Common myeloid progenitor, CD34-positive (primary cell): ENCODE measurements around the gene IRF5.

Experiments used
- CTCF ChIA-PET: fragments of 350-600 bp; sonication (Branson Sonifier 250); formaldehyde crosslinking; loops from one replicate; lab custom pipeline; 2021; ENCODE audit warnings: antibody characterized with exemption; lab: Charles Lee
- POLR2A ChIA-PET: fragments of 350-600 bp; sonication (Branson Sonifier 250); formaldehyde crosslinking; loops from one replicate; lab custom pipeline; 2021; ENCODE audit warnings: antibody characterized with exemption; lab: Charles Lee
- DNase-seq, 3 donors: peaks; one replicate each; pipeline versions ENCODE4 v3.0.0 to v3.0.0-alpha.2; 2013
- H3K27ac ChIP-seq, 2 experiments: 1 replicate in 1 of 2; 2 replicates in 1 of 2; pipeline ENCODE4 v1.7.0; 2013; ENCODE audit warnings: inconsistent platforms in 2 of 2, low read length in 2 of 2, mild to moderate bottlenecking in 2 of 2, low read depth in 1 of 2, moderate library complexity in 1 of 2; ENCODE audit not compliant: severe bottlenecking in 2 of 2, insufficient read depth in 1 of 2, poor library complexity in 1 of 2
- H3K27me3 ChIP-seq, 5 experiments: replicated peaks in 2 of 5; 1 replicate in 3 of 5; 2 replicates in 2 of 5; pipeline versions ENCODE4 v1.6.1 to v1.7.0; 2013; ENCODE audit warnings: low read length in 4 of 5, mild to moderate bottlenecking in 2 of 5, moderate library complexity in 2 of 5, inconsistent platforms in 1 of 5; ENCODE audit not compliant: insufficient read depth in 5 of 5, control insufficient read depth in 4 of 5
- H3K36me3 ChIP-seq, 4 experiments: 1 replicate in 2 of 4; 2 replicates in 2 of 4; pipeline versions ENCODE4 v1.6.1 to v1.7.0; 2013; ENCODE audit warnings: low read length in 3 of 4, control low read depth in 1 of 4, mild to moderate bottlenecking in 1 of 4; ENCODE audit not compliant: control insufficient read depth in 4 of 4, insufficient read depth in 4 of 4
- H3K4me1 ChIP-seq, 4 experiments: 1 replicate in 3 of 4; 2 replicates in 1 of 4; pipeline versions ENCODE4 v1.6.1 to v1.7.1; 2013; ENCODE audit warnings: low read length in 3 of 4, mild to moderate bottlenecking in 3 of 4, control low read depth in 1 of 4, inconsistent platforms in 1 of 4, moderate library complexity in 1 of 4; ENCODE audit not compliant: control insufficient read depth in 4 of 4, insufficient read depth in 4 of 4; ENCODE audit errors: control extremely low read depth in 1 of 4
- H3K4me3 ChIP-seq, 7 experiments: 1 replicate in 4 of 7; 2 replicates in 3 of 7; pipeline versions ENCODE4 v1.5.1 to v1.7.0; 2013; ENCODE audit warnings: mild to moderate bottlenecking in 7 of 7, low read length in 6 of 7, moderate library complexity in 6 of 7, inconsistent platforms in 2 of 7, low read depth in 2 of 7, control low read depth in 1 of 7; ENCODE audit not compliant: insufficient read depth in 4 of 7, control insufficient read depth in 1 of 7; ENCODE audit errors: extremely low read depth in 1 of 7
- H3K9me3 ChIP-seq, 5 experiments: 1 replicate in 4 of 5; 2 replicates in 1 of 5; pipeline versions ENCODE4 v1.6.1 to v1.7.1; 2013; ENCODE audit warnings: low read length in 4 of 5, mild to moderate bottlenecking in 2 of 5, inconsistent platforms in 1 of 5, low read depth in 1 of 5, moderate library complexity in 1 of 5; ENCODE audit not compliant: control insufficient read depth in 4 of 5, insufficient read depth in 2 of 5; ENCODE audit errors: control extremely low read depth in 1 of 5
- WGBS: methylation state at CpG from one replicate; pipeline ENCODE4 v1.1.5; 2013; ENCODE audit not compliant: insufficient coverage; 5-methylcytosine and 5-hydroxymethylcytosine counted together

The IRF5 gene

DNA sequence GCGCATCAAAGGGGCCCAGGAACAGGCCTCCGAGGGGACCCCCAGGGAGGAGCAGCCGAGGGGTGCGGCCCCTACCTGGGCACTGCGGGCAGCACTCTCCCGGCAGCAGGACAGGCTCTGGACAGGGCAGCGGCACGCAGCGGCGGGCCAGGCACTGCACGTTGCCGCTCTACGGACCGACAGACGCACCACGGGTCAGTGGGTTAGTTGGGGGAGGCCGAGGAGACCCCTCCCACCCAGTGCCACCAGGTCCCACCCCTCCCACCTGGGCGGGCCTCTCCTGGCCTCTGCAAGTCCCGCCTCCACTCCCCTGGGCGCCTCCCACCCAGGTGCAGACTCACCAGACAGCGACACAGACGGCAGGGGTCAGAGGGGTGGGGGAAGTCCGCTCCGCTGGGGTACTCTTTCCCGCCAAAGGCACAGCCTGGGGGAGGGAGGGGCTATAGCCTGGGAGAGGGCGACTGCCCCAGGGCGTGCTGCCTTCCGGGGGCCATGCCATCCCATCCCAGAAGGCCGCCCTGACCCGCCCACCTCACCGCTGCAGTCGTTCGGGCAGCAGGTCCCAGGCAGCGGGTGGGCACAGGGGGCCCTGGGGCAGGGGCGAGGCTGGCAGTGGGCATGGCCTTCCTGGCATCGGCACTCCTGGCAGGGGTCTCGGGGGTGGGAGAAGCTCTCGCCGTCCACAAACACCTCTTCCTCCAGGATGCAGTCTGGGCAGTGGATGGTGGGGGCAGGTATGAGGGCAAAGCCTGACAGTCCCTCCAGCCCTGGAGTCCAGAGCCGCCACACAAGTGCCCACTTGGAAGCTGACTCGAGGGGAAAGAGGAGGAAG, 46.4 kb upstream of the IRF5 start:
- ChIA-PET POLR2A (no interaction called here), CTCF (no interaction called here)
- H3K27ac ChIP-seq = no peak overlapping the region
- H3K9me3 ChIP-seq = no peaks in the 10 kb centered on the region
- peaks cover 0 to 36% (median 10%) of the 10 kb centered on the region in 5 experiments for H3K27me3 ChIP-seq
- no peaks in the 10 kb centered on the region for H3K36me3 ChIP-seq
- peaks cover 0 to 12% (median 10%) of the 10 kb centered on the region in 4 experiments for H3K4me1 ChIP-seq
- DNase-seq = peak in 2 of 3 donors; percentile 44 to 45
- H3K4me3 ChIP-seq = peak overlapping the region in 5 of 7 experiments; percentile 9 to 64 (median 19)
- 54% methylated on average over 25 of the region's 41 CpGs for WGBS

DNA sequence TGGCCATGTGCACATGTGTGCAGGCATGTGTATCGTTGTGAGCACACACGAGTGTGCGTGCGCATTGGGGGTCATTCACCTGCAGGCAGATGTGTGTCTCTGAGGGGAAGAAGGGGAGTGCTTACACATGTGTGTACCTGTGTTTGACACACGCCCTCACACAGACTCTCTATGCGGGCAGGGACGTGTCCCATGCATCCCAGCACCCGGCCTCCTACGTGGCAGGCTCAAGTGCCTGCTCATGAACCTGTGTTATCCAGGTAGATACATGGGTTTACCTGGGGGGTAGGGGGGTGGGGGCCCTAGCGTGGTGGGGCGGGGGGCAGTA, 45.8 kb upstream of the IRF5 start:
- DNase-seq = no peak
- Histone ChIP-seq H3K4me1 (peaks cover 0 to 9% (median 7%) of the 10 kb centered on the region in 4 experiments), H3K9me3 (no peaks in the 10 kb centered on the region), H3K4me3 (no peak overlapping the region), H3K27ac (no peak overlapping the region), H3K36me3 (no peaks in the 10 kb centered on the region), H3K27me3 (peaks cover 0 to 36% (median 10%) of the 10 kb centered on the region in 5 experiments)
- WGBS = 93% methylated on average over 7 of the region's 11 CpGs
- POLR2A ChIA-PET = no interaction called here
- CTCF ChIA-PET = no interaction called here

DNA sequence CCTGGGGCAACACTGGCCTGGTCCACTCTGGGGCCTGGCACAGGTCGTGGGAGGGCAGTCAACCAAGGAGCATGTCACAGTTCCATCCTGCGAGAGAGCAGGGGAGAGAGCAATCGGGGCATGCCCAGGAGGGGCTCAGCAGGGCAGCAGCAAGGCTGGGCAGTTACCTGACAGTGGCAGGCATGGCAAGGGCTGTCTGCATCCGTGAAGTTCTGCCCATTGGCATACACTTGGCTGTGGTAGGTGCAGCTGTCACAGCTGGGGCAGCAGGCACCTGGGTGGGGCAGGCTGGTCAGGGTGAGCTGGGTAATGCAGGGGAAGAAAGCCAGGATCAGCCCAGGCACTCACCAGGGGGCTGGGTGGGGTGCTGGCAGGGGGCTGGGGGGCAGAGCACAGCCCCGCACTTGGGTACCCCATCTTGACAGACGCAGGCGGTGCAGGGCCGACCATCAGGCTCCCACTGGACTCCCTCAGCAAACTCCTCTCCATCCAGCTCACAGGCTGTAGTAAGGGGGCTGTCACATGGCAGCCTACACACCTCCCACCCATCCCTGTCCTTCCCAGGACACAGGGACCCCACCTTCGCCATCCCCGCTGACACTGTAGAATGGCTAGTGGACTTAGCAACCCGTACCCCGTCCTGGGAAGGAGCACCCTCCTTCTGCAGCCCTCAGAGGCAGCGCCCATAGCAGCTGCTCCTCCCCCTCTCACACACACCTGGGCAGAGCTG, 45.0 kb upstream of the IRF5 start:
- DNase-seq = no peak
- ChIA-PET POLR2A (no interaction called here), CTCF (no interaction called here)
- 97% methylated on average over 9 of the region's 13 CpGs for WGBS
- no peaks in the 10 kb centered on the region for H3K36me3 ChIP-seq
- no peaks in the 10 kb centered on the region for H3K9me3 ChIP-seq
- H3K27ac ChIP-seq = no peak overlapping the region
- H3K4me1 ChIP-seq = peaks cover 0 to 7% (median 5%) of the 10 kb centered on the region in 4 experiments
- peaks cover 0 to 36% (median 10%) of the 10 kb centered on the region in 5 experiments for H3K27me3 ChIP-seq
- H3K4me3 ChIP-seq = no peak overlapping the region

DNA sequence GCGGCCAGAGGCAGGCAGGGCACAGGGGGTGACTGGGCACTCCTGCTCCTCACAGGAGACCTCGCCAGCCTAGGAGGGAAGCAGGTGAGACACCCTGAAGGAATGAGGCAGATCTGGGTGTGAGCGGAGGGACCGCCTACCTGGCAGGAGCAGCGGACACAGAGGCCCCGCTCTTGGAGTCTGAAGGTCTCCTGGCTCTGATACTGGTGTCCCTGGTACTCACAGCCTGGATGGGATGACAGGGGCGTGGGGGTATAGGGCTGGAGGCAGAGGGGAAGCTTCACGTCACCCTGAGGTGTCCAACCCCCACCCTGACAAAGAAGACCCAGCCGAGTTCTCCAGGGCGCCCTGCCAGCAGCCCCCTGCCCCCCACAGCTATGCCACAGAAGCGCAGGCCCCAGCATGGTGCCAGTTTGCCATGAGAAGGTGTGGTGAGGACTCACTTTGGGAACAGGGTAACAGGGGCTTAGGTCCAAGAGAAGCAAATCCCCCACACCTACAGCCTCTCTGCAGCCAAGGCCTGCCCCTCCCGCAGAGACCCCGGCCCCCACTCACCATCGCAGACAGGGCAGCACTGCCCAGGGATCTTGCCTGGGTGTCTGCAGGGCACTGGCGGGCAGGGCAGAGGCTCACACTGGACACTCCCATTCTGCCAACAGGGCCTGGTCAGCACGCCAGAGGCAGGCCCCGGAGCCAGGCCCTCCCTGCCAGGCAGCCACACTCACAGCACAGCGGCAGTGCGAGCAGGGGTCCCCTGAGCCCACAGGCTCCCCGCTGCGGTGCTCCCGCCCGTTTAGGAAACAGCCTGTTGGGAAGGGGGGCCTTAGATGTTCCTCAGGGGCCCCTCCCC, 44.3 kb upstream of the IRF5 start:
- Histone ChIP-seq H3K36me3 (no peaks in the 10 kb centered on the region), H3K27ac (no peak overlapping the region), H3K4me3 (no peak overlapping the region), H3K4me1 (peaks cover 0 to 7% (median 5%) of the 10 kb centered on the region in 4 experiments), H3K27me3 (peaks cover 0 to 31% (median 8%) of the 10 kb centered on the region in 5 experiments), H3K9me3 (peaks cover 0 to 2% (median 0%) of the 10 kb centered on the region in 5 experiments)
- ChIA-PET POLR2A (no interaction called here), CTCF (no interaction called here)
- DNase-seq = no peak
- 96% methylated on average over 17 of the region's 23 CpGs for WGBS

DNA sequence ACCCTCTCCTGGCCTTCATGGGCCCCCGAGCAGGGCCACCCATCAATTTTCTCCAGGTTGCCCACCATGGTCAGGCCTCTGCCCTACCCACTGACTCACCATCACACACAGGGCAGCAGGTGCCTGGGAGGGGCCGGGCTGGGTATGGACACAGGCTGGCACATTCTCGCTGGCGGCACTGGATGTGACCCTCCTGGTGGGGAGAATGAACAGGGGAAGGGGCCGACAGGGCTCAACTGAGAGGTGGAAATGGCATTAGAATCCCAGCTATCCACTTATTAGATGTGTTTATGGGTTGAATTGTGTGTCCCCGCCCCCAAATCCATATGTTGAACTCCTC, 43.7 kb upstream of the IRF5 start:
- Histone ChIP-seq H3K4me3 (no peak overlapping the region), H3K27ac (no peak overlapping the region), H3K9me3 (peaks cover 0 to 6% (median 0%) of the 10 kb centered on the region in 5 experiments), H3K36me3 (no peaks in the 10 kb centered on the region), H3K4me1 (peaks cover 0 to 7% (median 5%) of the 10 kb centered on the region in 4 experiments), H3K27me3 (peaks cover 0 to 28% (median 6%) of the 10 kb centered on the region in 5 experiments)
- ChIA-PET CTCF (no interaction called here), POLR2A (no interaction called here)
- DNase-seq = no peak
- WGBS = no CpG with 5 or more reads among the region's 6 CpGs

DNA sequence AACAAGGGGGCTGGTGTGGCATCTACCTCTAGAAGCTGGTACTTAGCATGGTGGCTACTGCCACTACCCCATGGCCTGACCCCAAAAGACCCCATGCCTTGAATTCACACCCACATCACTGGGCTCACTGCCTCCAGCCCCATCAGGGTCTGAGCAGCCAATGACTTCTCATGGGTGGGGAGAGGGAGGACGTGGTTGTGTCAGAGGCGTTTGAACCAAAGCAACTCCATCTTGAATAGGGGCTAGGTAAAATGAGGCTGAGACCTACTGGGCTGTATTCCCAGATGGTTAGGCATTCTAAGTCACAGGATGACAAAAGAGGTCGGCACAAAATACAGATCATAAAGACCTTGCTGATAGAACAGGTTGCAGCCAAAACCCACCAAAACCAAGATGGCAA, 42.4 kb upstream of the IRF5 start:
- CTCF ChIA-PET = no interaction called here
- no peaks in the 10 kb centered on the region for H3K36me3 ChIP-seq
- peaks cover 0 to 17% (median 3%) of the 10 kb centered on the region in 5 experiments for H3K27me3 ChIP-seq
- H3K9me3 ChIP-seq = peaks cover 0 to 6% (median 3%) of the 10 kb centered on the region in 5 experiments
- DNase-seq = no peak
- peaks cover 0 to 7% (median 5%) of the 10 kb centered on the region in 4 experiments for H3K4me1 ChIP-seq
- WGBS = 93% methylated on average over 3 of the region's 3 CpGs
- POLR2A ChIA-PET = no interaction called here
- H3K4me3 ChIP-seq = no peak overlapping the region
- H3K27ac ChIP-seq = no peak overlapping the region
